Aorta (tissue), 5 donors: ENCODE measurements around the gene POLD2. TPM values are rescaled to one million over a fixed set of nuclear protein-coding genes. Genes with fewer than 3 reads are reported as not detected.

Experiments
- ATAC-seq: fragments of 200-7000 bp; cut with Tn5 transposase; one replicate; pipeline ENCODE4 v1.9.1; 2022; ENCODE audit warnings: moderate library complexity; ENCODE audit not compliant: low FRiP score
- DNase-seq, 2 donors: peaks; one replicate each; pipeline ENCODE4 v3.0.0-alpha.2; 2020
- H3K27ac ChIP-seq, 2 donors: one replicate each; pipeline ENCODE4 v1.5.1; 2013; ENCODE audit warnings: low read length in 2 of 2, mild to moderate bottlenecking in 2 of 2, moderate library complexity in 2 of 2, control low read depth in 1 of 2, inconsistent platforms in 1 of 2, low read depth in 1 of 2
- H3K27me3 ChIP-seq, 2 donors: one replicate each; pipeline ENCODE4 v1.6.1; 2013; ENCODE audit warnings: control low read depth in 1 of 2, low read length in 1 of 2, mild to moderate bottlenecking in 1 of 2, moderate library complexity in 1 of 2; ENCODE audit not compliant: insufficient read depth in 2 of 2, control insufficient read depth in 1 of 2
- H3K36me3 ChIP-seq, 2 donors: one replicate each; pipeline ENCODE4 v1.6.1; 2013; ENCODE audit warnings: control low read depth in 1 of 2, low read length in 1 of 2, mild to moderate bottlenecking in 1 of 2; ENCODE audit not compliant: insufficient read depth in 2 of 2, control insufficient read depth in 1 of 2
- H3K4me1 ChIP-seq, 2 donors: one replicate each; pipeline ENCODE4 v1.6.1; 2013; ENCODE audit warnings: low read length in 2 of 2, control low read depth in 1 of 2, mild to moderate bottlenecking in 1 of 2, moderate library complexity in 1 of 2; ENCODE audit not compliant: insufficient read depth in 2 of 2, control insufficient read depth in 1 of 2
- H3K4me3 ChIP-seq, 2 donors: one replicate each; pipeline ENCODE4 v1.5.1; 2013; ENCODE audit warnings: low read length in 2 of 2, control low read depth in 1 of 2, mild to moderate bottlenecking in 1 of 2
- H3K9me3 ChIP-seq: one replicate; pipeline ENCODE4 v1.6.1; 2013; ENCODE audit warnings: mild to moderate bottlenecking, low read length; ENCODE audit not compliant: control insufficient read depth
- WGBS, 2 donors: extraction: QIAGEN DNeasy Blood & Tissue Kit; methylation state at CpG; one replicate each; pipeline ENCODE4 v1.1.7; 2013; 5-methylcytosine and 5-hydroxymethylcytosine counted together
- intact Hi-C, 2 donors: fragments of 100-400 bp; cut with DNase I; formaldehyde crosslinking; loops; one replicate each; pipeline versions ENCODE4 v1.14.2 to v1.15.0; 2022
- polyA plus RNA-seq, 2 donors: library from polyadenylated mRNA; stranded (reverse); fragments of 200-250 nt; gene quantifications; one replicate each; pipeline ENCODE4 v1.2.3, GENCODE V29; 2013
- total RNA-seq, 2 donors: library from RNA; stranded (reverse); fragmentation: NEBNext Ultra II Directional; extraction: Animal tissue kit (Norgen Biotek cat#: 25700); gene quantifications; one replicate each; pipeline ENCODE4 v1.2.1, GENCODE V29; 2021
- donor health status: healthy with polysubstance abuse.
- donor health status: Bipolar disorder and iron deficiency.
- donor health status: DM: no; HTN: no; CAD: no.
- donor health status: DM: no; HTN: no; CAD: no.
- donor health status: DM: yes; HTN: yes; CAD: no.

POLD2 gene
- total and polyA plus RNA-seq, 4 donors: 31.6 to 93.1 (median 51.5) TPM

DNA sequence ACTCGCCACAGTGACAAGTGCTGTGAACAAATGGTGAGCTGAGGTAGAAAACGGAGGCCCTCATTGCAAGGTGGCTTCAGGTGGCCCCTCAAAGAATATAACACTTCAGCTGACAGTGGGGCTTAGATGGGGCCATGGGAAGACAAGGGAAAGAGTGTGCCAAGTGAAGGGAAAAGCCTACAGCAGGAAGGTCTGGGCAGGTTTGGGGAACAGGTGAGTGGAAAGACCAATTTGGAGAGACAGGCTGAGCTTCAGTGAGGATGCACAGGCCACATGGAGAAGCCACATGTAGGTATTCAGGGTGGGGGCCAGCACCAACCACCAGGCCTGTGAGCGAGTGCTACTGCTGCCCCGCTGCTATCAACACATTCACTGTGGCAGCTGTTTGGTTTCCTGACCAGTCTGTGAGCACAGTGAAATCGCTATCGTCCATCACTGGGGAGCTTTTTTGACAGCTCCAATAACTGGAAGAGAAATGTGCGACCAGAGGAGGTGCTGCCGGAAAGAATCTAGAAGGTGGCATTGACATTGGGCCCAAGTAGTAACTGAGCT lies 3.4 kb downstream of the POLD2 start:
- Histone ChIP-seq H3K27ac (no peak overlapping the region), H3K9me3 (no peaks in the 10 kb centered on the region), H3K27me3 (no peaks in the 10 kb centered on the region), H3K4me3 (no peak overlapping the region), H3K36me3 (no peaks in the 10 kb centered on the region), H3K4me1 (peaks cover 0 to 2% of the 10 kb centered on the region in 2 donors)
- peak in 1 of 2 donors; percentile 11 for DNase-seq
- intact Hi-C loops: loop anchor here (5.0 kb wide), 2 partner anchors 38 to 48 kb away; partner anchors contain the start of gene POLM (in 1 of the 2)
- no peak for ATAC-seq
- WGBS, 2 donors: 72 to 79% methylated on average over 8 of the region's 8 CpGs

DNA sequence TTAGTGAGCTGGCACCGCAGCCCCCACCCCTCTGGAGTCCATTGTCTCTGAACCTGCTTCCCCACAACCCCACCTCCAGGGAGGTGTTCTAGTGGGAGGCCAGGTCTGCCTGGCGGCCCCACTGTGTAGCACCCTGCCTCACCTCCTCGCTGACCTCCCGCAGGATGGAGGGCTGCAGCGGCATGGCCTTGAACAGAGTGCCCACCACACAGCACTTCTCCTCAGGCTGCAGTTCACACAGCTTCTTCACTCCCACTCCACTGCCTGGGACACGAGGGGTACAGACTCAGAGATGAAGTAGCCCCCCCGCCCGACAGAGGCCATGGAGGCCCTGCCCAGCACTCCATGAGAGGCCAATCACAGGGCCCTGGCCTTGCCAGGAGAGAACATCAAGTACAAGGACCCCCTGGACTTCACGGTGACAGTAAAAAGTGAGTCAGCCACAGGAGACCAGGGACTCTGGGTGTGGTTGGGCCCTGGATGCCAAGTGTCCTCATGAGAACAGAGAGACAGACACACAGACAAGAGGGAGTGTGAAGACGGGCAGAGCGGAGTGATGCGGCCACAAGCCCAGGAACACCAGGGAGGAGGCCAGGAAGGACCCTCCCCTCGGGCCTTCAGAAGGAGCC lies 5.4 kb downstream of the POLD2 start:
- Histone ChIP-seq H3K27me3 (no peaks in the 10 kb centered on the region), H3K4me3 (no peak overlapping the region), H3K9me3 (no peaks in the 10 kb centered on the region), H3K4me1 (peaks cover 0 to 2% of the 10 kb centered on the region in 2 donors), H3K36me3 (no peaks in the 10 kb centered on the region), H3K27ac (no peak overlapping the region)
- DNase-seq: peak; percentile 38 to 71
- 90 to 91% methylated on average over 13 of the region's 13 CpGs for WGBS, 2 donors
- intact Hi-C loops: no loop called here
- ATAC-seq: no peak

DNA sequence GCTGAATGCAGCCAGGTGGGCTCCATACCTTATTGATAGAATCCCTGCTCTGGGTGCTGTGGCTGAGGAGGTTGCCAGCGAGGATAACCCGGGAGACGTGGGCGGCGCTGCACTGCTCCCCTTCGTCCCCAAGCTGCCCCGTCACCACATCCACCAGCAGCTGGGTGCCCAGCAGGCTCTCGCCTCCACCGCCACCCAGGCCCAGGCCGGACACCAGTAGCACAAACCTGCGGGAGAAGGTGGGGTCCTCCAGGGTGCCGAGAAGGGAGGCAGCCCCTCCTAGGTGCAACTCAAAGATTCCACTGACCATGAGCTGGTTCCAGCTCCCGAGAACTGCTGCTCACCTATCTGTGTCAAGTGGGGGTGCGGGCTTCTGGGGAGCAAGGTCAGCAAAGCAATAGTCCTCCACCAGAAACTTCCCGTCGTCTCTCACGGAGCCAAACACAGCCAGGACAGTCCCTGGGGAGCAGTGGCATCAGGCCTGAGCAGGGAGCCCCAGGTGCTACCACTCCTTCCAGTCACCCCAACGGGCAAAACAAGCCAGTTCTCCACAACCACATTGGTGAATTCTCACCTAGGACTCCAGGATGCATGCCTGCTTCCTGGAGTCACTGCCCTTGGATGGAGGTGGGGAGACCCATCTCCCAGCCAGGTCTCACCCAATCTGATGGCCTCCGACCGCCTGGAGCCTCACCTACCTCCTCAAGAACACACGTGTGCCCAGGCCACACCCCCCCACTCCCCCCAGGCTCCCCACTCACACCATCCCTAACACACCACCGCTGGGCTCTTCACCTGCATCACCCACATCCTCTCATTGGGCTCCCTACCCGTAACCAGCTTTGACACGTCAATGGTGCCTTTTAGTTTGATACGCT lies 6.3 kb downstream of the POLD2 start:
- Histone ChIP-seq H3K4me1 (no peaks in the 10 kb centered on the region), H3K36me3 (no peaks in the 10 kb centered on the region), H3K27ac (no peak overlapping the region), H3K27me3 (no peaks in the 10 kb centered on the region), H3K9me3 (no peaks in the 10 kb centered on the region), H3K4me3 (no peak overlapping the region)
- intact Hi-C loops: no loop called here
- WGBS, 2 donors: 84 to 87% methylated on average over 25 of the region's 25 CpGs
- ATAC-seq: no peak
- DNase-seq: peak; percentile 30 to 73

DNA sequence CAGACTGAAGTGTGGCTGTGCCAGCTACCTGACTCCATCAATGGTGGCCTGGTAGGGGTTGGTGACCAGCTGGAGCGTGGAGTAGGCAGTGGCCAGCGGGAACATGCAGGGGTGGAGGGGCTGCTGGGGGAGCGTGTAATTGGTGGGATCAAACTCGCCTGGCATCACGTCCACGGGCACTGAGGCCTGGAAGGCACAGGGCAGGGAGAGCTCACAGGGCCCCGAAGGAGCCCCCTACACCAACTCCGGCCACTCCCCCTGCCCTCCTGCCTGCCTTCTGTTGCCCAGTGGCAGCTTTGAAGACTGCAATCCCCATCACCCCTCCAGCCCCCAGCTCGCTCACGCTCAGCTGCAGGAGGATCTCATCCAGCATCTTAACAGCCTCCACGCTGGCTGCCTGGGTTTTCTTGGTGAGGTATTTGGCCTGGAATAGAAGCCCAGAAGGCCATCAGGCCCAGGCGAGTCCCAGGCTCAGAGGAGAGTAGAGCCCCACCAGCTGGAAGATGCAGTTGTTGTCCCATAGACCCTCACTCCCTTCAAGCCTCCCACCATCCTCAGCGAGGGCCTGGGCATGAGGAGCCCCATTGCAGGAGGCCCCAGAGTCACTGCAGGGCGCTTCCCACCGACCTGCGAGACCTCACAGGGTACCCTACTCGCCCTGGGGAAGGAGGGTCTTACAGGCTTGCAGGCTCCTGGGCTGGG lies 7.1 kb downstream of the POLD2 start:
- intact Hi-C loops: no loop called here
- ATAC-seq (no peak), DNase-seq (peak; percentile 52 to 75)
- H3K9me3 ChIP-seq: no peaks in the 10 kb centered on the region
- 83% methylated on average over 15 to 17 of the region's 17 CpGs for WGBS, 2 donors
- peaks cover 0 to 4% of the 10 kb centered on the region in 2 donors for H3K36me3 ChIP-seq
- H3K4me3 ChIP-seq: no peak overlapping the region
- no peaks in the 10 kb centered on the region for H3K27me3 ChIP-seq
- no peak overlapping the region for H3K27ac ChIP-seq
- no peaks in the 10 kb centered on the region for H3K4me1 ChIP-seq

DNA sequence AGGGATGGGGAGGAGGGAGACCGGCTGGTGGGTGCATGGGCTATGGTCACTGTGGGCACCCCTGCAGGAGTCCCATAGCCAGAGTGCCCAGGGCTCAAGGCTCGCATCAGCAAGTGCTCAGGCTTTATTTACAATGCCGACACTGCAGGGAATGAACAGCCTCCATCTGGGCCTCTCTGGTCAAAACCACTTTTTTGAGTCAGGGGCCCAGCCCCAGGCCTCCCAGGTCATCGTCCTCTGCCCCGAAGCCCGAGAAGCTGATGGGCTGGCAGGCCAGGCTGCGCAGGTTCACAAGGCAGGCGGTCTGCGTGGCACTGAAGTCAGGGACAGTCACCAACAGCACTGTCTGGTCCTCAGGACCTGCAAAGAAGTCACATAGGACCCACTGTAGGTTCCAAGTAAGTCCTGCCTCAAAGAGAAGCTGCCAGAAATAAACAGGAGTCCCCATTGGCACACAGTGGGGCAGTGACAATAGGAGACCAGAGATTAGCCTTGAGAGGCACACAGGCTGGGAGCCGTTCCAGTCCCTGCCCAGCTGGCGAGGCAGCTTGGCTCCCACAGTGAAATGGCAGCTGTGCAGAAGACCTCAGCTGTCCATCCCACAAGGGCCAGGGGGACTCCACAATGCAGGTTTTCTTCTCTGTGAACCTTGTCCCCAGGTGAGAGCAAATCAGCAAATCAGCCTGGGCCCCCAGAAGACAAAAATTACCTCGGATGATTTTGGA lies 8.6 kb downstream of the POLD2 start:
- H3K9me3 ChIP-seq: no peaks in the 10 kb centered on the region
- intact Hi-C loops: no loop called here
- peaks cover 0 to 11% of the 10 kb centered on the region in 2 donors for H3K36me3 ChIP-seq
- H3K4me1 ChIP-seq: no peaks in the 10 kb centered on the region
- 48 to 58% methylated on average over 12 of the region's 12 CpGs for WGBS, 2 donors
- DNase-seq (peak; percentile 45 to 76), ATAC-seq (no peak)
- H3K27me3 ChIP-seq: no peaks in the 10 kb centered on the region
- H3K4me3 ChIP-seq: no peak overlapping the region
- no peak overlapping the region for H3K27ac ChIP-seq

DNA sequence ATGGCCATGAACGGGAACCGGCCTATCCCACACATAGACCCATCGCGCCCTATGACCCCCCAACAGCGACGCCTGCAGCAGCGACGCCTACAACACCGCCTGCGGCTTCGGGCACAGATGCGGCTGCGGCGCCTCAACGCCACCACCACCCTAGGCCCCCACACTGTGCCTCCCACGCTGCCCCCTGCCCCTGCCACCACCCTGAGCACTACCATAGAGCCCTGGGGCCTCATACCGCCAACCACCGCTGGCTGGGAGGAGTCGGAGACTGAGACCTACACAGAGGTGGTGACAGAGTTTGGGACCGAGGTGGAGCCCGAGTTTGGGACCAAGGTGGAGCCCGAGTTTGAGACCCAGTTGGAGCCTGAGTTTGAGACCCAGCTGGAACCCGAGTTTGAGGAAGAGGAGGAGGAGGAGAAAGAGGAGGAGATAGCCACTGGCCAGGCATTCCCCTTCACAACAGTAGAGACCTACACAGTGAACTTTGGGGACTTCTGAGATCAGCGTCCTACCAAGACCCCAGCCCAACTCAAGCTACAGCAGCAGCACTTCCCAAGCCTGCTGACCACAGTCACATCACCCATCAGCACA lies 9.5 kb downstream of the POLD2 start:
- H3K4me1 ChIP-seq: no peaks in the 10 kb centered on the region
- 85% methylated on average over 24 of the region's 24 CpGs for WGBS, 2 donors
- H3K4me3 ChIP-seq: no peak overlapping the region
- ATAC-seq: peak; percentile 1
- H3K36me3 ChIP-seq: peaks cover 0 to 11% of the 10 kb centered on the region in 2 donors
- DNase-seq: peak; percentile 46 to 77
- no peaks in the 10 kb centered on the region for H3K27me3 ChIP-seq
- intact Hi-C loops: no loop called here
- H3K27ac ChIP-seq: no peak overlapping the region
- H3K9me3 ChIP-seq: no peaks in the 10 kb centered on the region

DNA sequence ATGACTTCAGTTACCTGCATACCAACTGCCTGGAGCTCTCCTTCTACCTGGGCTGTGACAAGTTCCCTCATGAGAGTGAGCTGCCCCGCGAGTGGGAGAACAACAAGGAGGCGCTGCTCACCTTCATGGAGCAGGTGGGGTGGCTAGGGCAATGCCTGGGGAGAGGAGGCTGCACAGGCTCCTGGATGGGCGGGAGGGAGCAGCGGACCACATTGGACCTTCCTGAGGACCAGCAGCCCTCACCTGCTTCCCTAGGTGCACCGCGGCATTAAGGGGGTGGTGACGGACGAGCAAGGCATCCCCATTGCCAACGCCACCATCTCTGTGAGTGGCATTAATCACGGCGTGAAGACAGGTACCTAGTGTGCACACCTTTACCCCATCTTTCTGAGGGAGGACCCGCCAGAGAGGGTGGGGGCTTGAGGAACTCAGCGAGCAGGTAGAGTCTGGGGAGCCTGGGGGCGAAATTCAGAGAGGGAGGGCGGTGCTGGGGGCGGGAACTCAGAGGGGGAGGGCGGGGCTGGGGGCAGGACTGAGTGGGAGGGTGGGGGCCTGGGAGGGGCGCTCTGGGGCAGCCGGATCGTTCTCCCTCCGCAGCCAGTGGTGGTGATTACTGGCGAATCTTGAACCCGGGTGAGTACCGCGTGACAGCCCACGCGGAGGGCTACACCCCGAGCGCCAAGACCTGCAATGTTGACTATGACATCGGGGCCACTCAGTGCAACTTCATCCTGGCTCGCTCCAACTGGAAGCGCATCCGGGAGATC lies 10.2 kb downstream of the POLD2 start:
- Histone ChIP-seq H3K27ac (no peak overlapping the region), H3K27me3 (no peaks in the 10 kb centered on the region), H3K4me1 (no peaks in the 10 kb centered on the region), H3K36me3 (peaks cover 0 to 13% of the 10 kb centered on the region in 2 donors), H3K4me3 (no peak overlapping the region), H3K9me3 (no peaks in the 10 kb centered on the region)
- intact Hi-C loops: no loop called here
- DNase-seq (peak; percentile 42 to 75), ATAC-seq (no peak)
- WGBS, 2 donors: 82% methylated on average over 33 to 34 of the region's 34 CpGs
